ENCODE results near the gene PHACTR4.

GRCh38 chr1:28428012-28428411 is 58.5 kb downstream of the PHACTR4 start:
- TF ChIP-seq POLR2A (IDR thresholded peaks at IDR 0.05) (no peak), CTCF (IDR thresholded peaks at IDR 0.05) (no peak)
